Pancreas (tissue), 10 donors: ENCODE measurements around the gene FOXRED1. TPM values are rescaled to one million over a fixed set of nuclear protein-coding genes. Genes with fewer than 3 reads are reported as not detected.

ENCODE experiments used
- ATAC-seq, 4 donors: fragments of 200-7000 bp; cut with Tn5 transposase; one replicate each; pipeline versions ENCODE4 v1.8.0 to v1.9.1; 2020; ENCODE audit warnings: mild to moderate bottlenecking in 4 of 4, moderate library complexity in 4 of 4
- DNase-seq, 6 donors: peaks; one replicate each; pipeline ENCODE4 v3.0.0-alpha.2; 2020
- FAIRE-seq: peaks from 2 replicates; lab custom pipeline; 2012; peaks lifted over from hg19 to GRCh38; lab: Jason Lieb, UNC
- H3K27ac ChIP-seq, 4 donors: fragments of 200-600 bp; sonication (generic); 1 replicate in 3 of 4; 2 replicates in 1 of 4; pipeline versions ENCODE4 v1.5.0 to v1.8.0; 2020
- H3K27me3 ChIP-seq, 4 donors: fragments of 200-600 bp; one replicate each; pipeline ENCODE4 v1.8.0; 2021
- H3K36me3 ChIP-seq, 3 donors: fragments of 200-600 bp; sonication (generic) in 1 of 3; one replicate each; pipeline versions ENCODE4 v1.5.0 to v1.8.0; 2020 to 2021
- H3K4me1 ChIP-seq, 3 donors: fragments of 200-600 bp; one replicate each; pipeline ENCODE4 v1.8.0; 2021
- H3K4me3 ChIP-seq, 4 donors: fragments of 200-600 bp; sonication (generic) in 2 of 4; one replicate each; pipeline versions ENCODE4 v1.5.0 to v1.8.0; 2020 to 2021
- H3K9me3 ChIP-seq, 4 donors: fragments of 200-600 bp; one replicate each; pipeline ENCODE4 v1.8.0; 2021
- CTCF ChIP-seq, 4 donors: fragments of 200-600 bp; sonication (generic) in 3 of 4; IDR thresholded peaks; one replicate each; pipeline versions ENCODE4 v1.5.0 to v1.8.0; 2021; ENCODE audit warnings: antibody characterized with exemption in 4 of 4
- WGBS, 2 donors: extraction: QIAGEN DNeasy Blood & Tissue Kit; methylation state at CpG; one replicate each; pipeline ENCODE4 v1.1.7; 2013; 5-methylcytosine and 5-hydroxymethylcytosine counted together
- intact Hi-C, 3 donors: fragments of 100-400 bp; cut with DNase I; formaldehyde crosslinking; loops; one replicate each; pipeline versions ENCODE4 v1.11.1 to v1.14.2; 2022
- polyA plus RNA-seq, 2 donors: library from polyadenylated mRNA; stranded (reverse); fragments of 200-250 nt; gene quantifications; one replicate each; pipeline ENCODE4 v1.2.3, GENCODE V29; 2013
- total RNA-seq, 6 donors: library from RNA; stranded (reverse); fragmentation: NEBNext Ultra II Directional in 4 of 6; extraction: Animal tissue kit (Norgen Biotek cat#: 25700) in 4 of 6; gene quantifications; one replicate each; pipeline versions ENCODE4 v1.2.1 to v1.2.4, GENCODE V29; 2021 to 2023
- donor health status: healthy with polysubstance abuse.
- donor health status: DM: no; HTN: no; CAD: no; lungs with moderate emphysema.
- donor health status: DM: no; HTN: no; CAD: no.
- donor health status: control.
- donor health status: control.
- donor health status: Bipolar disorder and iron deficiency.
- donor health status: DM: yes; HTN: yes; CAD: no.
- donor health status: DM: no; HTN: no; CAD: no.
- donor health status: DM: no; HTN: no; CAD: no.
- donor health status: DM: yes; HTN: yes; CAD: no.

The FOXRED1 gene
- total and polyA plus RNA-seq, 8 donors = 6.3 to 29.4 (median 11.5) TPM

- Histone ChIP-seq H3K36me3 (no peaks in the 10 kb centered on the region), H3K4me3 (no peak overlapping the region), H3K9me3 (no peaks in the 10 kb centered on the region), H3K4me1 (peaks cover 0 to 7% (median 3%) of the 10 kb centered on the region in 3 donors), H3K27me3 (no peaks in the 10 kb centered on the region), H3K27ac (no peak overlapping the region)
- no peak for FAIRE-seq
- intact Hi-C loops = no loop called here
- WGBS, 2 donors = 44 to 61% methylated on average over 4 of the region's 4 CpGs
- no peak for ATAC-seq
- no peak for DNase-seq
- TF ChIP-seq CTCF (IDR thresholded peaks at IDR 0.05) = no peak
Measured at GRCh38 chr11:126277780-126278179, 8.8 kb downstream of the FOXRED1 start.

- H3K27me3 ChIP-seq = no peaks in the 10 kb centered on the region
- no peaks in the 10 kb centered on the region for H3K36me3 ChIP-seq
- no peak for DNase-seq
- H3K27ac ChIP-seq = no peak overlapping the region
- intact Hi-C loops = no loop called here
- ATAC-seq = no peak
- TF ChIP-seq CTCF (IDR thresholded peaks at IDR 0.05) = no peak
- FAIRE-seq = no peak
- H3K4me3 ChIP-seq = no peak overlapping the region
- no peaks in the 10 kb centered on the region for H3K9me3 ChIP-seq
- H3K4me1 ChIP-seq = peaks cover 0 to 9% (median 3%) of the 10 kb centered on the region in 3 donors
- WGBS, 2 donors = 72 to 81% methylated on average over 8 of the region's 8 CpGs
Measured at GRCh38 chr11:126279191-126279590, 10.2 kb downstream of the FOXRED1 start.

- no peak for ATAC-seq
- Histone ChIP-seq H3K4me3 (no peak overlapping the region), H3K36me3 (no peaks in the 10 kb centered on the region), H3K27me3 (no peaks in the 10 kb centered on the region), H3K9me3 (no peaks in the 10 kb centered on the region), H3K4me1 (peaks cover 0 to 18% (median 3%) of the 10 kb centered on the region in 3 donors), H3K27ac (no peak overlapping the region)
- no peak for DNase-seq
- 86 to 87% methylated on average over 5 of the region's 5 CpGs for WGBS, 2 donors
- FAIRE-seq = no peak
- intact Hi-C loops = no loop called here
- TF ChIP-seq CTCF (IDR thresholded peaks at IDR 0.05) = no peak
Measured at GRCh38 chr11:126280595-126280994, 11.6 kb downstream of the FOXRED1 start.

- intact Hi-C loops = no loop called here
- no peaks in the 10 kb centered on the region for H3K9me3 ChIP-seq
- no peak for DNase-seq
- 78 to 82% methylated on average over 6 of the region's 6 CpGs for WGBS, 2 donors
- H3K27ac ChIP-seq = no peak overlapping the region
- H3K4me3 ChIP-seq = no peak overlapping the region
- ATAC-seq = no peak
- FAIRE-seq = no peak
- peaks cover 0 to 18% (median 3%) of the 10 kb centered on the region in 3 donors for H3K4me1 ChIP-seq
- H3K36me3 ChIP-seq = no peaks in the 10 kb centered on the region
- no peaks in the 10 kb centered on the region for H3K27me3 ChIP-seq
- TF ChIP-seq CTCF (IDR thresholded peaks at IDR 0.05) = no peak
Measured at GRCh38 chr11:126281245-126281644, 12.3 kb downstream of the FOXRED1 start.

GRCh38 chr11:126281666-126282175 lies 12.8 kb downstream of the FOXRED1 start:
- H3K9me3 ChIP-seq = no peaks in the 10 kb centered on the region
- H3K4me1 ChIP-seq = peaks cover 0 to 18% (median 3%) of the 10 kb centered on the region in 3 donors
- no peaks in the 10 kb centered on the region for H3K36me3 ChIP-seq
- no peak overlapping the region for H3K4me3 ChIP-seq
- 89 to 97% methylated on average over 10 of the region's 10 CpGs for WGBS, 2 donors
- TF ChIP-seq CTCF (IDR thresholded peaks at IDR 0.05) = no peak
- FAIRE-seq (no peak), DNase-seq (no peak), ATAC-seq (no peak)
- H3K27ac ChIP-seq = peak overlapping the region in 1 of 4 donors; percentile 88
- intact Hi-C loops = no loop called here
- no peaks in the 10 kb centered on the region for H3K27me3 ChIP-seq
